Neural progenitor cell (in vitro differentiated cells): ENCODE measurements around the gene TSPAN10. TPM values are rescaled to one million over a fixed set of nuclear protein-coding genes. Genes with fewer than 3 reads are reported as not detected.
"Not testable (repeated sequence)": the region's sequence is repeated elsewhere in the genome, so short reads cannot be mapped to it uniquely, and the experiment has no call there.

Source experiments
- DNase-seq: peaks from one replicate; pipeline ENCODE4 v3.0.0-alpha.2; 2016; ENCODE audit warnings: low spot score
- H2AFZ ChIP-seq: fragments of 200-600 bp; sonication (generic); replicated peaks from 2 replicates; pipeline ENCODE4 v1.6.1; 2016; ENCODE audit warnings: antibody characterized with exemption
- H3F3A ChIP-seq: fragments of 200-600 bp; sonication (generic); 2 replicates; pipeline ENCODE4 v1.6.1; 2016; ENCODE audit warnings: antibody characterized with exemption, low read depth
- H3K27ac ChIP-seq: fragments of 200-600 bp; sonication (generic); 2 replicates; pipeline ENCODE4 v1.5.1; 2016; ENCODE audit warnings: mild to moderate bottlenecking
- H3K27me3 ChIP-seq: fragments of 200-600 bp; sonication (generic); 2 replicates; pipeline ENCODE4 v1.6.1; 2016; ENCODE audit warnings: mild to moderate bottlenecking, moderate library complexity
- H3K36me3 ChIP-seq: fragments of 200-600 bp; sonication (generic); 2 replicates; pipeline ENCODE4 v1.5.1; 2016
- H3K4me1 ChIP-seq: fragments of 200-600 bp; sonication (generic); 2 replicates; pipeline ENCODE4 v1.6.1; 2016; ENCODE audit warnings: mixed run types
- H3K4me2 ChIP-seq: fragments of 200-600 bp; sonication (generic); 2 replicates; pipeline ENCODE4 v1.6.1; 2016
- H3K4me3 ChIP-seq: fragments of 200-600 bp; sonication (generic); 2 replicates; pipeline ENCODE4 v1.5.1; 2016
- H3K79me2 ChIP-seq: fragments of 200-600 bp; sonication (generic); 2 replicates; pipeline ENCODE4 v1.6.1; 2016; ENCODE audit warnings: low read depth
- H3K9ac ChIP-seq: fragments of 200-600 bp; sonication (generic); 2 replicates; pipeline ENCODE4 v1.6.1; 2016
- H3K9me3 ChIP-seq: fragments of 200-600 bp; sonication (generic); 2 replicates; pipeline ENCODE4 v1.5.1; 2016; ENCODE audit warnings: low read depth
- H4K20me1 ChIP-seq: fragments of 200-600 bp; sonication (generic); 2 replicates; pipeline ENCODE4 v1.6.1; 2016; ENCODE audit warnings: low read depth
- H3K27ac Mint-ChIP-seq: 3 replicates; pipeline ENCODE4 v1.8.0; 2021; ENCODE audit warnings: mixed read lengths
- H3K27me3 Mint-ChIP-seq: 2 replicates; pipeline ENCODE4 v1.8.0; 2022; ENCODE audit warnings: low read depth, mild to moderate bottlenecking, inconsistent platforms, moderate library complexity, mixed read lengths; ENCODE audit not compliant: insufficient read depth
- H3K36me3 Mint-ChIP-seq: 3 replicates; pipeline ENCODE4 v1.8.0; 2021; ENCODE audit warnings: mixed read lengths
- H3K4me1 Mint-ChIP-seq: 3 replicates; pipeline ENCODE4 v1.8.0; 2021; ENCODE audit warnings: mixed read lengths
- H3K4me3 Mint-ChIP-seq: 3 replicates; pipeline ENCODE4 v1.8.0; 2021; ENCODE audit warnings: mild to moderate bottlenecking, moderate library complexity, mixed read lengths
- H3K9me3 Mint-ChIP-seq: 3 replicates; pipeline ENCODE4 v1.8.0; 2020; ENCODE audit warnings: mixed read lengths
- CTCF ChIP-seq: fragments of 200-600 bp; sonication (generic); IDR thresholded peaks from 2 replicates; pipeline ENCODE4 v1.5.1; 2017; ENCODE audit warnings: antibody characterized with exemption, mild to moderate bottlenecking
- EZH2 ChIP-seq: fragments of 200-600 bp; sonication (generic); IDR thresholded peaks from 2 replicates; pipeline ENCODE4 v1.6.1; 2017; ENCODE audit warnings: antibody characterized with exemption, mild to moderate bottlenecking, moderate library complexity
- EZH2phosphoT487 ChIP-seq: fragments of 200-600 bp; sonication (generic); IDR thresholded peaks from 2 replicates; pipeline ENCODE4 v1.6.1; 2017; ENCODE audit warnings: antibody characterized with exemption
- total RNA-seq: library from RNA; depleted of rRNA; stranded (reverse); fragments of >200 nt; gene quantifications from 2 replicates; pipeline ENCODE4 v1.2.3, GENCODE V29; 2015; ENCODE audit warnings: low replicate concordance

The TSPAN10 gene
- total RNA-seq, 1 donor from 2014 or later, result 2.2 TPM

GRCh38 chr17:81612172-81612970 is 24.6 kb upstream of the TSPAN10 start:
- peaks cover 17% of the 10 kb centered on the region for H3K36me3 Mint-ChIP-seq

DNA sequence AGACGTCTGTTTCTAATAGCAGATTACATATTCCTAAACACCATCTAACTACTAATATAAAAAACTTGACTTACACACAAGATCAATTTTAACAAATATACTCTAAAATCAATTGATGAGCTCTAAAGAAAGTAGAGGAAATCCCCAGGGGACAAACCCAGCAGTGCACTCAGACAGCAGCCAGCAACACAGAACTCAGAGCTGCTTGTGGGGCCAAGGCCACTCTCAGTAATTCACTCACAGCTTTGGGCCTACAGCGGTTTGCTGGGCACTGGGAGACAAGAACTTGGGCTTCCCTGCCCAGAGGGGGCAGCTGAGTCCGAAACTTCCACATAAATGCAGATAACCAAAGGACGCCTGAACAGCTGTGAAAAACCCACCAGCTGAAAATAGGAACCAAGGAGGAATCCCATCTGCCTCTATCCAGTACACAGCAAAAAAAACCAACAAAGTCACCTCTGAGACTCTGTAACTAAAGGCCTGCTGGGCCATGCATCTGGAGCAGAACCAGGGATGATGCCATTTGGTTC is 21.5 kb upstream of the TSPAN10 start:
- Mint-ChIP-seq H3K27me3 (no peaks in the 10 kb centered on the region), H3K4me3 (no peak overlapping the region), H3K27ac (no peak overlapping the region), H3K4me1 (peaks cover 7% of the 10 kb centered on the region), H3K36me3 (peaks cover 22% of the 10 kb centered on the region), H3K9me3 (peaks cover 5% of the 10 kb centered on the region)
- no peak overlapping the region for H2AFZ ChIP-seq
- H3K4me3 ChIP-seq, result no peak overlapping the region
- peaks cover 17% of the 10 kb centered on the region for H4K20me1 ChIP-seq
- H3K79me2 ChIP-seq, result peaks cover 40% of the 10 kb centered on the region
- no peaks in the 10 kb centered on the region for H3K9me3 ChIP-seq
- H3K4me1 ChIP-seq, result no peaks in the 10 kb centered on the region
- H3K9ac ChIP-seq, result no peak overlapping the region
- H3K4me2 ChIP-seq, result no peak overlapping the region
- H3K27ac ChIP-seq, result no peak overlapping the region
- TF ChIP-seq EZH2phosphoT487 (no peak), CTCF (no peak), EZH2 (no peak)
- no peaks in the 10 kb centered on the region for H3K36me3 ChIP-seq
- DNase-seq, result no peak
- no peaks in the 10 kb centered on the region for H3K27me3 ChIP-seq
- no peaks in the 10 kb centered on the region for H3F3A ChIP-seq

More at GRCh38 chr17:81612172-81612970, 24.6 kb upstream of the TSPAN10 start:
- H3K4me1 ChIP-seq, result no peaks in the 10 kb centered on the region
- no peaks in the 10 kb centered on the region for H3K27me3 Mint-ChIP-seq
- TF ChIP-seq CTCF, result no peak
- TF ChIP-seq EZH2, result no peak
- no peak for TF ChIP-seq EZH2phosphoT487
- no peak overlapping the region for H3K4me3 Mint-ChIP-seq
- H3K9me3 Mint-ChIP-seq, result peaks cover 5% of the 10 kb centered on the region
- H3K36me3 ChIP-seq, result no peaks in the 10 kb centered on the region
- H3K27ac Mint-ChIP-seq, result no peak overlapping the region
- H3K27me3 ChIP-seq, result no peaks in the 10 kb centered on the region
- H3K4me2 ChIP-seq, result no peak overlapping the region
- DNase-seq, result no peak
- H2AFZ ChIP-seq, result no peak overlapping the region
- no peaks in the 10 kb centered on the region for H3K9me3 ChIP-seq
- H4K20me1 ChIP-seq, result peaks cover 17% of the 10 kb centered on the region
- H3F3A ChIP-seq, result no peaks in the 10 kb centered on the region
- no peak overlapping the region for H3K27ac ChIP-seq
- H3K9ac ChIP-seq, result no peak overlapping the region
- H3K4me3 ChIP-seq, result no peak overlapping the region
- H3K79me2 ChIP-seq, result peaks cover 38% of the 10 kb centered on the region
- H3K4me1 Mint-ChIP-seq, result peaks cover 7% of the 10 kb centered on the region

- Mint-ChIP-seq H3K36me3 (peaks cover 34% of the 10 kb centered on the region), H3K9me3 (peaks cover 5% of the 10 kb centered on the region), H3K27me3 (no peaks in the 10 kb centered on the region), H3K27ac (no peak overlapping the region), H3K4me3 (no peak overlapping the region), H3K4me1 (peaks cover 7% of the 10 kb centered on the region)
- TF ChIP-seq EZH2 (no peak), CTCF (no peak), EZH2phosphoT487 (no peak)
- Histone ChIP-seq H3K79me2 (peaks cover 40% of the 10 kb centered on the region), H3K4me1 (no peaks in the 10 kb centered on the region), H2AFZ (no peak overlapping the region), H3K27me3 (no peaks in the 10 kb centered on the region), H4K20me1 (peaks cover 17% of the 10 kb centered on the region), H3F3A (no peaks in the 10 kb centered on the region), H3K27ac (no peak overlapping the region), H3K36me3 (no peaks in the 10 kb centered on the region), H3K9me3 (no peaks in the 10 kb centered on the region), H3K4me2 (no peak overlapping the region), H3K9ac (no peak overlapping the region), H3K4me3 (no peak overlapping the region)
- no peak for DNase-seq
Observed at GRCh38 chr17:81616877-81617276, 20.1 kb upstream of the TSPAN10 start.

- H3K27ac ChIP-seq, H3K4me1 Mint-ChIP-seq, DNase-seq, H3K27me3 ChIP-seq, H3F3A ChIP-seq, H3K4me3 ChIP-seq, H3K27me3 Mint-ChIP-seq, H3K9ac ChIP-seq, H3K4me3 Mint-ChIP-seq, H3K27ac Mint-ChIP-seq, H2AFZ ChIP-seq, H3K9me3 Mint-ChIP-seq, H3K4me2 ChIP-seq, H3K36me3 ChIP-seq, H3K9me3 ChIP-seq, H3K4me1 ChIP-seq: not testable (repeated sequence)
- H4K20me1 ChIP-seq, result peaks cover 14% of the 10 kb centered on the region
- H3K36me3 Mint-ChIP-seq, result peaks cover 33% of the 10 kb centered on the region
- peaks cover 40% of the 10 kb centered on the region for H3K79me2 ChIP-seq
Observed at GRCh38 chr17:81618307-81618706, 18.7 kb upstream of the TSPAN10 start.
